ENCODE data around the gene STX16. TPM values are rescaled to one million over a fixed set of nuclear protein-coding genes. Genes with fewer than 3 reads are reported as not detected.

Gene STX16
- total RNA-seq, 2 experiments from 2014 or later: 101 to 110 TPM

DNA sequence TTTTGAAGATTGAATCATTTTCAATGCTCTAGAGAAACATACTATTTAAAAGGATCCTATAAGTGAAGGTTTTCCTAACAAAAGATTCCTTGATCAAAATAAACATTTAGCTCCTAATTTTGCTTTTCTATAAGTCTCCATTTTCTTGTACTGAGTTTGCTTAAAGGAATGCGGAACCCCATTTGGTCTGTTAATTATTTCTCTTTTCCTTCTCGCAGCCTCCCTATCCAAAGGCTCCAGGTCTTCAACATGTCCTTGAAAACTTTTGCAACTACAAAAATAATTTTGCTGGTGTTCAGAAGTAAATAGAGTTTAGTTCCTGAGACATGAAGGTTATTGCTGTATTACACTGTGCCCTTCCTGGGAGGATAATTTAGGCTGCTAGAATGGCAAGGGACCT is 33.2 kb downstream of the STX16 start:
- Mint-ChIP-seq H3K9me3 (ENCODE audit: low read depth) (no peaks in the 10 kb centered on the region), H3K27me3 (no peaks in the 10 kb centered on the region), H3K4me3 (no peak overlapping the region), H3K36me3 (ENCODE audit: low read depth) (peaks cover 15% of the 10 kb centered on the region), H3K4me1 (no peaks in the 10 kb centered on the region), H3K27ac (no peak overlapping the region)
- POLR2A ChIA-PET: no interaction called here
- intact Hi-C loops (cut with DNase I, micrococcal nuclease): no loop called here
- DNase-seq: no peak
- no peak for ATAC-seq
- CTCF ChIA-PET: no interaction called here

DNA sequence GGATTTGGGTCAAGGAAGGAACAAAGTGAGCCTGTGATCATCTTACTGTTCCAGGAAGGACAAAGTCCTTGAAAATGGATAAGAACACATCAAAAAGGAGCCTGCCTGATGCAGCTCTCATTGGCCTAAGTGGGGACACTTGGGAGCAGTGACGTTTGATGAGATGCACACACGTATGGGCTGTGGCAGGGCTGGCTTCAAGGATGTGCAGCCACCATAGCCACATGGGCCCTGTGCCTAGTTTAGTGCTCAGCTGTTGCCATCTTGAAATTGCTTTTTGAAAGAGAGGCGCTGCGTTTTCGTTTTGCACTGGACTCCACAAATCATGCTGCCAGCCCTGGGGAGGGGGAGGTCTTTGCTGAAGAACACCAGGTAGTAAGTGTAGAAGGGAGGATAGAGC is 34.9 kb downstream of the STX16 start:
- CTCF ChIA-PET: no interaction called here
- no peaks in the 10 kb centered on the region for H3K9me3 Mint-ChIP-seq (ENCODE audit: low read depth)
- POLR2A ChIA-PET: no interaction called here
- no peak for ATAC-seq
- H3K27me3 Mint-ChIP-seq: no peaks in the 10 kb centered on the region
- H3K36me3 Mint-ChIP-seq (ENCODE audit: low read depth): peaks cover 7% of the 10 kb centered on the region
- no peak for DNase-seq
- no peak overlapping the region for H3K27ac Mint-ChIP-seq
- intact Hi-C loops (cut with DNase I, micrococcal nuclease): no loop called here
- no peak overlapping the region for H3K4me3 Mint-ChIP-seq
- peaks cover 4% of the 10 kb centered on the region for H3K4me1 Mint-ChIP-seq

DNA sequence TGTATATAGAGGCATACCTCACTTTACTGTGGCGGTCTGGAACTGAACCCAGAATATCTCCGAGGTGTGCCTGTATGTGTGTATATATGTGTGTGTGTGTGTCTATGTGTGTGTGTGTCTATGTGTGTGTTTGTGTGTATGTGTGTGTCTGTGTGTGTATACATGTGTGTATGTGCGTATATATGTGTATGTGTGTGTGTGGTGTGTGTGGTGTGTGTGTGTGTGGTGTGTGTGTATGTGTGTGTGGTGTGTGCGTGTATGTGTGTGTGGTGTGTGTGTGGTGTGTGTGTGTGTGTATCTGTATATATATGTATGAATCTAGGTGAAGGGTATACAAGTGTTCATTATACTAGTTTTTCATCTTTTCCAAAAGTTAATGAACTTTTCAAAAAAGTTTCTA is 37.3 kb downstream of the STX16 start:
- ChIA-PET CTCF (no interaction called here), POLR2A (no interaction called here)
- DNase-seq (no peak), ATAC-seq (no peak)
- peaks cover 4% of the 10 kb centered on the region for H3K36me3 Mint-ChIP-seq (ENCODE audit: low read depth)
- intact Hi-C loops (cut with DNase I, micrococcal nuclease): no loop called here
- H3K9me3 Mint-ChIP-seq (ENCODE audit: low read depth): no peaks in the 10 kb centered on the region
- no peaks in the 10 kb centered on the region for H3K27me3 Mint-ChIP-seq
- peaks cover 6% of the 10 kb centered on the region for H3K4me1 Mint-ChIP-seq
- no peak overlapping the region for H3K27ac Mint-ChIP-seq
- no peak overlapping the region for H3K4me3 Mint-ChIP-seq

DNA sequence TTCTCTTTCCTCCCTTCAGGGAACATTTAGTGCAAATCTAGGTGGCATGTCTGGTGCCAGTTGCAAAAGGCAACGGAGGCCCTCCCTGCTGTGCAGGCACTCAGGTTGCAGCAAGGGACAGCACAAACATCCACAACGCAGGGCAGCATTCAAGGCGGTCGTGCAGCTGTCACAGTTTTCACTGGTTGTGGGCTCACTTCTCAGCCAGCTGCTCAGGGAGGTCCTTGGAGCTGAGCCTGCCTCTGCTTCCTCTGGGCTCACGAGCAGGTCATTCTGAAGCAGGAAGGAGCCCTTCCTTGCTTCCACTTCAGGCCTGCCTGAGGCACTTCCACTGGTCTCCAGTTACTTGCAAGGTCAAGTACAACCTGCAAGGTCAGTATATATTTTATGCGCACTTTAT is 37.8 kb downstream of the STX16 start:
- H3K4me1 Mint-ChIP-seq: peaks cover 9% of the 10 kb centered on the region
- peaks cover 4% of the 10 kb centered on the region for H3K36me3 Mint-ChIP-seq (ENCODE audit: low read depth)
- ChIA-PET CTCF (no interaction called here), POLR2A (no interaction called here)
- DNase-seq: no peak
- H3K27me3 Mint-ChIP-seq: no peaks in the 10 kb centered on the region
- no peak for ATAC-seq
- H3K27ac Mint-ChIP-seq: no peak overlapping the region
- intact Hi-C loops (cut with DNase I, micrococcal nuclease): no loop called here
- no peaks in the 10 kb centered on the region for H3K9me3 Mint-ChIP-seq (ENCODE audit: low read depth)
- H3K4me3 Mint-ChIP-seq: no peak overlapping the region

DNA sequence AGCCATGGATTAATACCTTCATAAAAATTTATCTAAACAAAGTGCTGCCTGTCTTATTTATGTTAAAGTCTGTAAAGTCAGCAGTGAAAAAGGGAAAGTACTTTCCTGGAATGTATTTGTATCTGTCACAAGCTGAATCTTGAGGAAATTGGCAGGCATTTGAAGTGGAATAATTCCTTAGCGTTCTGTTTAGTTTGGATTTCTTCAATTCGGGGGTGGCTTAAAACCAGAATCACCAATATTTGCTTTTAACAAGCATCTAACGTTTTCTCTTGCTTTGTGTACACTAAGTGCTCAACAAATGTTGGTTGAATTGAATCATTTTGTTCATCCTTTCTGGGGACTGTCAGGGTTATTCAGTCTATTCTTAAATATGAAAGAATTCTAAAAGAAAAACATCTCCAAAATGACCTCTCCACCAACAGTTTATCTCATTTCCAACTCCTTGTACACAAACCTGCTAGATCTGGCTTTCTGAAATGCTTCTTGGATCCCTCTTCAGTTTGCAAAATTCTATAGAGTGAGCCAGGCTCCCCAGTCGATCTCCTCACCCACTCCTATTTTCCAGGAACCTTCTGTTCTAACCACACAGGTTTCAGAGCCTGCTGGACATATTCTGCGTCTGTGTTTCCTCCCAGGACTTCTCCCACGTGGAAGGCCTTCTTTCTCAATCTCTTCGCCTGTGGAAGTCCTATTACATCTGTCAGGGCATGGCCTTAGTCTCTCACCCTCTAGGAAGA is 39.5 kb downstream of the STX16 start:
- ATAC-seq (no peak), DNase-seq (no peak)
- intact Hi-C loops (cut with DNase I, micrococcal nuclease): loop anchor here in 1 of 2 experiments (5.0 kb wide), 1 partner anchor 38 kb away; the partner anchor contains the start of gene STX16
- Mint-ChIP-seq H3K27me3 (no peaks in the 10 kb centered on the region), H3K36me3 (ENCODE audit: low read depth) (peaks cover 4% of the 10 kb centered on the region), H3K9me3 (ENCODE audit: low read depth) (no peaks in the 10 kb centered on the region), H3K27ac (peak overlapping the region; percentile 40), H3K4me1 (peaks cover 13% of the 10 kb centered on the region), H3K4me3 (no peak overlapping the region)
- ChIA-PET POLR2A (interaction anchor here (0.5 to 0.7 kb wide), 2 partner anchors 24 to 465 kb away, joined by 3 to 8 read pairs; no protein-coding TSS in a partner anchor), CTCF (interaction anchor here (0.8 to 1.4 kb wide), 3 partner anchors 32 to 208 kb away, joined by 3 to 8 read pairs (median 3); no protein-coding TSS in a partner anchor)

DNA sequence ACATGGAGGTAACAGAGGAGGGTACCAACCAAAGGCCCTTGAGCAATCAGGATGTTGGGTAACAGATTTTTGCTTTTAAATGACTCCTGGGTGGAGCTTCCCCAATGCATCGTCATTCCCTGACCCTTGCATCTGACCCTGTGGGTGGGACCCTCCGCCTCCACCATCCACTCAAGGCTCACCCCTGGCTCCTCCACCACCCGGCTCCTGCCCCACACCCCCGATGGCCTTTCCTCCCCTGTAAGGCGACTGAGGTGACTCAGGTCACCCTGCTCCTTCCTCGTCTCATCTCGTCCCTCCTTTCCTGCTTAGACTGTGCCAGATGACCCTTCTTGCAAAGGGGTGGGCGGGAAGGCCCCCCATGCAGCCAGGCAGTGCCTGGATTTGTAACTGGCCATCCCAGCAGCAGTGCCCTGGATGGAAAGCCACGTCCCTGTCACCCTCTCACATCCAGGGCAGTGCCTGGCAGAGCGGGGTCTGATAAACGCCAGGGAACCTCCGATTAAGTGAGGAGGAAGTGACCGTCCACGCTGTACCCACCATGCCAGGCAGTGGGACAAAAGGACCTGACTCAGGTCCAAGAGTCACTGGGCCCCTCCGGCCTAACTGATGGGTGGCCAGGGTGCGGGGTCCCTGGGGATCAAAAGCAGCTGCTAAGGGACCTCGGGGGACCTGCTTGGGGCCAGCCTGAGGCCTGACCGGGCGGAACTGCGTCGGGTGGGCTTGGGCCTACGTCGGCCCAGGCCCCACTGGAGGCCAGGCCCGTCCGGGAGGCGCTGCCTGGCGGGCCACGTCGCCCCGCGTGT is 40.9 kb downstream of the STX16 start:
- Mint-ChIP-seq H3K27ac (peak overlapping the region; percentile 53), H3K27me3 (no peaks in the 10 kb centered on the region), H3K36me3 (ENCODE audit: low read depth) (peaks cover 7% of the 10 kb centered on the region), H3K4me1 (peaks cover 13% of the 10 kb centered on the region), H3K4me3 (peak overlapping the region; percentile 39), H3K9me3 (ENCODE audit: low read depth) (no peaks in the 10 kb centered on the region)
- intact Hi-C loops (cut with DNase I, micrococcal nuclease): loop anchor here (1.0 to 5.0 kb wide), 5 partner anchors 40 to 456 kb away; partner anchors contain the start of genes STX16 (in 2 of the 2) and VAPB (in 1 of the 2)
- POLR2A ChIA-PET: interaction anchor here (0.6 to 0.7 kb wide), 2 partner anchors 10 to 104 kb away, joined by 3 to 7 read pairs; no protein-coding TSS in a partner anchor
- CTCF ChIA-PET: interaction anchor here (0.6 to 1.4 kb wide), 5 partner anchors 34 to 454 kb away, joined by 3 to 8 read pairs (median 4); no protein-coding TSS in a partner anchor
- DNase-seq (peak; percentile 7), ATAC-seq (no peak)

GRCh38 chr20:58692579-58693225 is 41.6 kb downstream of the STX16 start, which contains the start of gene NPEPL1:
Gene NPEPL1 (plus strand): TSS chr20:58692800. CDS start chr20:58692901, 101 bp downstream.
- DNase-seq: peak; percentile 82
- ATAC-seq: peak; percentile 99
- H3K4me1 Mint-ChIP-seq: peaks cover 13% of the 10 kb centered on the region
- peaks cover 8% of the 10 kb centered on the region for H3K36me3 Mint-ChIP-seq (ENCODE audit: low read depth)
- intact Hi-C loops (cut with DNase I, micrococcal nuclease): loop anchor here (1.0 to 5.0 kb wide), 5 partner anchors 40 to 456 kb away; partner anchors contain the start of genes STX16 (in 2 of the 2) and VAPB (in 1 of the 2)
- POLR2A ChIA-PET: no interaction called here
- peak within 1 kb of the TSS; percentile 63 for H3K4me3 Mint-ChIP-seq
- CTCF ChIA-PET: no interaction called here
- no peaks in the 10 kb centered on the region for H3K9me3 Mint-ChIP-seq (ENCODE audit: low read depth)
- H3K27me3 Mint-ChIP-seq: no peaks in the 10 kb centered on the region
- H3K27ac Mint-ChIP-seq: peak within 1 kb of the TSS; percentile 53

- peak overlapping the region; percentile 63 for H3K4me3 Mint-ChIP-seq
- CTCF ChIA-PET: interaction anchor here (0.6 to 0.7 kb wide), 2 partner anchors 255 to 1189 kb away, joined by 3 to 4 read pairs; no protein-coding TSS in a partner anchor
- H3K27ac Mint-ChIP-seq: peak overlapping the region; percentile 33
- H3K9me3 Mint-ChIP-seq (ENCODE audit: low read depth): no peaks in the 10 kb centered on the region
- H3K4me1 Mint-ChIP-seq: peaks cover 13% of the 10 kb centered on the region
- POLR2A ChIA-PET: interaction anchor here (0.6 to 0.8 kb wide), 2 partner anchors 39 to 42 kb away, joined by 3 read pairs; partner anchors contain the start of gene STX16
- ATAC-seq (peak; percentile 11), DNase-seq (peak; percentile 17)
- peaks cover 8% of the 10 kb centered on the region for H3K36me3 Mint-ChIP-seq (ENCODE audit: low read depth)
- intact Hi-C loops (cut with DNase I, micrococcal nuclease): loop anchor here in 1 of 2 experiments (5.0 kb wide), 1 partner anchor 41 kb away; the partner anchor contains the start of gene STX16
- no peaks in the 10 kb centered on the region for H3K27me3 Mint-ChIP-seq
These were observed 42.3 kb downstream of the STX16 start for GRCh38 chr20:58693226-58694006.

DNA sequence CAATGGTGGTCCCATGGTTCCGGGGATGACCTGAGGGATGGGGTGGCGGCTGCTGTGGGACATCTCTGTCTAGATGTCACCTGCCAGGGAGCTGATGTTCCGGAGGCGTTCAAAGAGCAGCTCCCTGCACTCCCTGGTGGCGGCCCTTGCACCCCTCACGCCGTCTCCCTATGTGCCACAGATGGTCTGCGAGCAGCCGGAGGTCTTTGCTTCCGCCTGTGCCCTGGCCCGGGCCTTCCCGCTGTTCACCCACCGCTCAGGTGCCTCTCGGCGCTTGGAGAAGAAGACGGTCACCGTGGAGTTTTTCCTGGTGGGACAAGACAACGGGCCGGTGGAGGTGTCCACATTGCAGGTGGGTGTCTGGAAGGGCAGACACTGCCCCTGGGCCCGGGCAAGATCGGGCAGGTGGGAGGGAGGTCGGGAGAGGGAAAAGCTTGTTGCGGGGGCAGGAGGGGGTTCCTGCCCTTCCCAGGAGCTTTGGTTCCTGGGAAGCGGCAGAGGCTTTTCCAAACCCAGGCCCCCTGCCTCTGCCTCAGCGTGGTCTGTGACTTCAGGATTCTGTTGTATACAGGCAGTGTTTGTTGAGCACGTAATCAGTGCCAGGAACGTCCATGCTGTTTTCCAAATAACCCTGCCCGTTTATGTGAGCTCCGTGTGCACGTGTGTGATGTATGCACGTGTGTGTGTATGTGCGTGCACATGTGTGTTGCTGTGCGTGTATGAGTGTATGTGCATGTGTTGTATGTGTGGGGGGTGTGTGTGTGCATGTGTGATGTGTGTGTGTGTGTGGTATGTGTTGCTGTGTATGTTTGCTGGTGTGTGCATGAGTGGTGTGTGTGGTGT is 43.4 kb downstream of the STX16 start:
- intact Hi-C loops (cut with DNase I, micrococcal nuclease): loop anchor here in 1 of 2 experiments (5.0 kb wide), 1 partner anchor 42 kb away; the partner anchor contains the start of gene STX16
- no peaks in the 10 kb centered on the region for H3K9me3 Mint-ChIP-seq (ENCODE audit: low read depth)
- peaks cover 13% of the 10 kb centered on the region for H3K4me1 Mint-ChIP-seq
- peak; percentile 8 for DNase-seq
- CTCF ChIA-PET: interaction anchor here (0.5 to 0.6 kb wide), 2 partner anchors 154 to 256 kb away, joined by 3 to 4 read pairs; no protein-coding TSS in a partner anchor
- no peak for ATAC-seq
- H3K27me3 Mint-ChIP-seq: no peaks in the 10 kb centered on the region
- H3K4me3 Mint-ChIP-seq: peak overlapping the region; percentile 63
- peaks cover 8% of the 10 kb centered on the region for H3K36me3 Mint-ChIP-seq (ENCODE audit: low read depth)
- POLR2A ChIA-PET: no interaction called here
- no peak overlapping the region for H3K27ac Mint-ChIP-seq

Data from activated CD4-positive, alpha-beta T cell treated with anti-CD3 and anti-CD28 coated beads for 36 hours (primary cell).